ENCODE data around the gene LITAF. TPM values are rescaled to one million over a fixed set of nuclear protein-coding genes. Genes with fewer than 3 reads are reported as not detected.

LITAF gene
- total RNA-seq, 3 donors from 2014 or later (not counting 1 experiment from before 2014, with no cell fraction given): 584 to 772 (median 726) TPM

DNA sequence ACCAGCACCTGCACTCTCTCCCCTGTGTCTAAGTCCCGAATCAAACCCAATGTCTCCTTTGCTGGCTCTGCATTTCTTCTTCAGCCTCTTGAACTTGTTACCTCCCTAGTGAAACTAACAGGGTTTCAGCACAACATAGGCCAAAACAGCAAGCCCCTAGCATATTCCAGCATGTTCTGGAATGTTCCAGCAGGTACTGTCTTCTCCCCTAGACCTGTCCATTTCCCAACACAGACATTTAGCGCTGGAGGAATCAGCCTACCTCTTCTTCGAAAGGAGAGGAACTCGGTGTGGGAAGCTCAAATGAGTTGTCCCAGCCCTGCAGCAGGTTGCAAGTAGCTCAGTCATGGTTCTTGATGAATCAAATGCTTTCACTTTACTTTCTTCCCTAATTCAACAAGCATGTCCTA, 47.1 kb downstream of the LITAF start:
- H3K27me3 Mint-ChIP-seq (ENCODE audit: low read depth in 2 of 2): no peaks in the 10 kb centered on the region
- peaks cover 56 to 63% of the 10 kb centered on the region in 2 donors for H3K4me1 Mint-ChIP-seq
- H3K36me3 ChIP-seq (ENCODE audit: control insufficient read depth, insufficient read depth, low read length): no peaks in the 10 kb centered on the region
- TF ChIP-seq, protein P1, sequence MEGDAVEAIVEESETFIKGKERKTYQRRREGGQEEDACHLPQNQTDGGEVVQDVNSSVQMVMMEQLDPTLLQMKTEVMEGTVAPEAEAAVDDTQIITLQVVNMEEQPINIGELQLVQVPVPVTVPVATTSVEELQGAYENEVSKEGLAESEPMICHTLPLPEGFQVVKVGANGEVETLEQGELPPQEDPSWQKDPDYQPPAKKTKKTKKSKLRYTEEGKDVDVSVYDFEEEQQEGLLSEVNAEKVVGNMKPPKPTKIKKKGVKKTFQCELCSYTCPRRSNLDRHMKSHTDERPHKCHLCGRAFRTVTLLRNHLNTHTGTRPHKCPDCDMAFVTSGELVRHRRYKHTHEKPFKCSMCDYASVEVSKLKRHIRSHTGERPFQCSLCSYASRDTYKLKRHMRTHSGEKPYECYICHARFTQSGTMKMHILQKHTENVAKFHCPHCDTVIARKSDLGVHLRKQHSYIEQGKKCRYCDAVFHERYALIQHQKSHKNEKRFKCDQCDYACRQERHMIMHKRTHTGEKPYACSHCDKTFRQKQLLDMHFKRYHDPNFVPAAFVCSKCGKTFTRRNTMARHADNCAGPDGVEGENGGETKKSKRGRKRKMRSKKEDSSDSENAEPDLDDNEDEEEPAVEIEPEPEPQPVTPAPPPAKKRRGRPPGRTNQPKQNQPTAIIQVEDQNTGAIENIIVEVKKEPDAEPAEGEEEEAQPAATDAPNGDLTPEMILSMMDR (IDR thresholded peaks at IDR 0.05): no peak
- H3K4me1 ChIP-seq (ENCODE audit: control insufficient read depth, insufficient read depth, low read length): peaks cover 39% of the 10 kb centered on the region
- intact Hi-C loops (cut with micrococcal nuclease): no loop called here
- no peaks in the 10 kb centered on the region for H3K36me3 Mint-ChIP-seq
- peak overlapping the region; percentile 18 for H3K4me3 Mint-ChIP-seq
- ATAC-seq (no peak), DNase-seq (no peak)
- H3K27ac Mint-ChIP-seq: no peak overlapping the region
- H3K27ac ChIP-seq (ENCODE audit: low read length): no peak overlapping the region
- no peak overlapping the region for H3K4me3 ChIP-seq (ENCODE audit: low read length)
- no peaks in the 10 kb centered on the region for H3K9me3 Mint-ChIP-seq
- no peaks in the 10 kb centered on the region for H3K9me3 ChIP-seq (ENCODE audit: control insufficient read depth, insufficient read depth, low read length)
- 79% methylated on average over 1 of the region's 4 CpGs for WGBS (ENCODE audit: insufficient coverage)
- no peaks in the 10 kb centered on the region for H3K27me3 ChIP-seq (ENCODE audit: control insufficient read depth, insufficient read depth, low read length)

DNA sequence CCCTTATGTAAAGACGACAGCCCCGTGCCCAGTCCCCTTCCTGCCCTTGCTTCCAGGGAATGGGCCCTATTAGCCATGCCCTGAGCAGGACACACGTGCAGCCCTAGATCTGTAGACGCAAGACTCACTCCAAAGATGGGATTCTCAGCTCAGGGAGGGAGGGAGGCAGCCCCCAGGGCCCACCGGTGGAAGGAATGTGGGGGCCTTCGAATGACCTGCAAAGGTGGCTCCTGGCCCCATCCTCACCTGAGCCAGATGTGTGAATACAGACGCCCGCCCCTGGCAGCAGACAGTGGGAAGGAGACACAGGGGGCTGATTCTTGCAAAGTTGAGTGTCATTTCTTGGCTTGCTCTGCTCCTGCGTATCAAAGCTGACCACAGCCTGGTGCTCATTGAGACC, 47.8 kb downstream of the LITAF start:
- Mint-ChIP-seq H3K36me3 (no peaks in the 10 kb centered on the region), H3K27me3 (ENCODE audit: low read depth in 2 of 2) (no peaks in the 10 kb centered on the region), H3K9me3 (no peaks in the 10 kb centered on the region), H3K4me1 (peaks cover 54 to 59% of the 10 kb centered on the region in 2 donors), H3K4me3 (peak overlapping the region; percentile 49), H3K27ac (peak overlapping the region in 1 of 2 donors; percentile 34)
- TF ChIP-seq, protein P1 (IDR thresholded peaks at IDR 0.05): no peak
- intact Hi-C loops (cut with micrococcal nuclease): no loop called here
- Histone ChIP-seq H3K27ac (ENCODE audit: low read length) (no peak overlapping the region), H3K27me3 (ENCODE audit: control insufficient read depth, insufficient read depth, low read length) (no peaks in the 10 kb centered on the region), H3K4me1 (ENCODE audit: control insufficient read depth, insufficient read depth, low read length) (peaks cover 42% of the 10 kb centered on the region), H3K36me3 (ENCODE audit: control insufficient read depth, insufficient read depth, low read length) (no peaks in the 10 kb centered on the region), H3K4me3 (ENCODE audit: low read length) (no peak overlapping the region), H3K9me3 (ENCODE audit: control insufficient read depth, insufficient read depth, low read length) (no peaks in the 10 kb centered on the region)
- 85% methylated on average over 9 of the region's 9 CpGs for WGBS (ENCODE audit: insufficient coverage)
- ATAC-seq: no peak
- no peak for DNase-seq

DNA sequence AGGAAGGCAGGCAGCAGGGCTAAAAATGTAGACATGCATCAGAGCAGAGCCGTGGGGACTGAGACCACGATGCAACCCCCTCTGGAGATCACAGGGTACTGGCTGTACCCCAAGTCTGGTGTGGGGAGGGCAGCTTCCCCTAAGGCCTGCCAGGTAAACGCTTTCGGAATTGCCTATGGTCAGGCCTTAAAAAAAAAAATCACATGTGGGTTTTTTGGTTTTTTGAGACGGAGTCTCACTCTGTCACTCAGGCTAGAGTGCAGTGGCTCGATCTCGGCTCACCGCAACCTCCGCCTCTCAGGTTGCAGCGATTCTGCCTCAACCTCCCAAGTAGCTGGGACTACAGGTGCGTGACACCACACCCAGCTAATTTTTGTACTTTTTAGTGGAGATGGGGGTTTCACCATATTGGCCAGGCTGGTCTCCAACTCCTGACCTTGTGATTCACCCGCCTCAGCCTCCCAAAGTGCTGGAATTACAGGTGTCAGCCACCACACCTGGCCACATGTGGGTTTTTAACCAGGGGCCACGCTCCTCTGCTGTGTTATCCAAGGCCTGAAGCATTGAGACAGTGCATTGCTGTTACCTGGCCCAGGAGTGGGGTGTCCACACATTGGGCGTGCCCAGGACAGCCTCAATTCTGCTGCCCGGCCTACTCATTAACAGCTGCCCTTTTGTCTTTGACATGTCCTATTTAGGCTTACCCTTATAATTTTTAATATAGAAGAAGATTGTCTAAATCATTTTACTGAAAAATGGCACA, 50.4 kb downstream of the LITAF start:
- intact Hi-C loops (cut with micrococcal nuclease): no loop called here
- DNase-seq (peak in 1 of 2 donors; percentile 49), ATAC-seq (peak; percentile 51 to 68 (median 60))
- Mint-ChIP-seq H3K4me1 (peaks cover 53% of the 10 kb centered on the region in 2 donors), H3K27ac (peak overlapping the region in 1 of 2 donors; percentile 45), H3K4me3 (peak overlapping the region; percentile 50), H3K27me3 (ENCODE audit: low read depth in 2 of 2) (peaks cover 6 to 8% of the 10 kb centered on the region in 2 donors), H3K9me3 (no peaks in the 10 kb centered on the region), H3K36me3 (no peaks in the 10 kb centered on the region)
- Histone ChIP-seq H3K4me1 (ENCODE audit: control insufficient read depth, insufficient read depth, low read length) (peaks cover 43% of the 10 kb centered on the region), H3K27me3 (ENCODE audit: control insufficient read depth, insufficient read depth, low read length) (no peaks in the 10 kb centered on the region), H3K9me3 (ENCODE audit: control insufficient read depth, insufficient read depth, low read length) (no peaks in the 10 kb centered on the region), H3K27ac (ENCODE audit: low read length) (no peak overlapping the region), H3K36me3 (ENCODE audit: control insufficient read depth, insufficient read depth, low read length) (no peaks in the 10 kb centered on the region), H3K4me3 (ENCODE audit: low read length) (no peak overlapping the region)
- WGBS (ENCODE audit: insufficient coverage): 48% methylated on average over 14 of the region's 15 CpGs
- TF ChIP-seq, protein P1 (IDR thresholded peaks at IDR 0.05): no peak

All from natural killer cell (primary cell).